Measurements from ENCODE around the gene TBXA2R.

The TBXA2R gene

DNA sequence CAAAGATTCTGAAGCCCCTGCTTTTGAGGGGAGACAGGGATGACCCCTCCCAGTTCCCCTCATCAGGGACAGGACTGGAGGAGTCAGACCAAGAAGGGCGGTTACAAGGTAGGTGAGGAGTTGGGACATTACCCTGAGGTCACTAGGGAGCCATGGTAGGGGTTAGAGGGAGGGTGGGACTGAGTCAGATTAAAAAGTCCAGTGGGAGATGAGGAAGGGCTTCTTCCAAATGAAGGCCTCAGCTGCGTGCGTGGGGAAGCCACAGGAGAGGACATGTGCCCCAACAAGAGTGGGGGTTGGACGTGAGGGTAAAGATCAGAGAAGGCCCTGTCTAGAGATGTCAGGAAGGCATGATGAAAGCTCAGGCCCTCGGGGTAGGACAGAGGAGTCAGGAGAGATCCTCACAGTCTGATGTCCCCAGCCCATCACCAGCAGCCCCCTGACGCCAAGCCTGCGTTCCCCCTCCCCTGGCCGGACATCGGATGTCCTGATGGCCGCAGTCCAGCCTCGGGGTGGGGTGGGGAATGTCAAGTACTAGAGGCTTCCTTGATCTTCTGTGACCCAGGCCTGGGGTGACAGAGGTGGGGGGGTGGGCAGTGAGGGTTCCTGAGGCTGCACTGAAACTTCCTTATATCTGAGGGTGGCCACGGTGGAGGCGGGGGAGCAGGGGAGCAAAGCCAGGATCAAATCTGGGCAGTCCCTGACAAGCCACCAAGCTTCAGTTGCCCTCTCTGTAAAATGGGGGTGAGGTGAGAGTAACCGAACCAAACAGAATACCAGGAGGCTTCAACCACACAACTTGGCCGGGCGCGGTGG, 42.8 kb downstream of the TBXA2R start:
- ChIA-PET CTCF (no interaction called here), POLR2A (no interaction called here)
- TF ChIP-seq TARDBP (IDR thresholded peaks at IDR 0.05), result no peak
- no peak for TF ChIP-seq SUZ12 (IDR thresholded peaks at IDR 0.05)
- TF ChIP-seq L3MBTL2 (conservative IDR thresholded peaks at IDR 0.05), result no peak
- TF ChIP-seq, protein P1, sequence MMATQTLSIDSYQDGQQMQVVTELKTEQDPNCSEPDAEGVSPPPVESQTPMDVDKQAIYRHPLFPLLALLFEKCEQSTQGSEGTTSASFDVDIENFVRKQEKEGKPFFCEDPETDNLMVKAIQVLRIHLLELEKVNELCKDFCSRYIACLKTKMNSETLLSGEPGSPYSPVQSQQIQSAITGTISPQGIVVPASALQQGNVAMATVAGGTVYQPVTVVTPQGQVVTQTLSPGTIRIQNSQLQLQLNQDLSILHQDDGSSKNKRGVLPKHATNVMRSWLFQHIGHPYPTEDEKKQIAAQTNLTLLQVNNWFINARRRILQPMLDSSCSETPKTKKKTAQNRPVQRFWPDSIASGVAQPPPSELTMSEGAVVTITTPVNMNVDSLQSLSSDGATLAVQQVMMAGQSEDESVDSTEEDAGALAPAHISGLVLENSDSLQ (IDR thresholded peaks at IDR 0.05), result no peak
- no peak for TF ChIP-seq BHLHE40 (IDR thresholded peaks at IDR 0.05; ENCODE audit: borderline replicate concordance)
- TF ChIP-seq SP1 (IDR thresholded peaks at IDR 0.05), result no peak
- TF ChIP-seq ZNF384 (IDR thresholded peaks at IDR 0.05), result no peak
- TF ChIP-seq LEF1 (IDR thresholded peaks at IDR 0.05; ENCODE audit: borderline replicate concordance), result no peak
- no peak for TF ChIP-seq NFRKB (IDR thresholded peaks at IDR 0.05)
- TF ChIP-seq ELF4 (IDR thresholded peaks at IDR 0.05), result no peak
- no peak for TF ChIP-seq FOXA1 (IDR thresholded peaks at IDR 0.05)
- no peak for DNase-seq (ENCODE audit: extremely low spot score)

DNA sequence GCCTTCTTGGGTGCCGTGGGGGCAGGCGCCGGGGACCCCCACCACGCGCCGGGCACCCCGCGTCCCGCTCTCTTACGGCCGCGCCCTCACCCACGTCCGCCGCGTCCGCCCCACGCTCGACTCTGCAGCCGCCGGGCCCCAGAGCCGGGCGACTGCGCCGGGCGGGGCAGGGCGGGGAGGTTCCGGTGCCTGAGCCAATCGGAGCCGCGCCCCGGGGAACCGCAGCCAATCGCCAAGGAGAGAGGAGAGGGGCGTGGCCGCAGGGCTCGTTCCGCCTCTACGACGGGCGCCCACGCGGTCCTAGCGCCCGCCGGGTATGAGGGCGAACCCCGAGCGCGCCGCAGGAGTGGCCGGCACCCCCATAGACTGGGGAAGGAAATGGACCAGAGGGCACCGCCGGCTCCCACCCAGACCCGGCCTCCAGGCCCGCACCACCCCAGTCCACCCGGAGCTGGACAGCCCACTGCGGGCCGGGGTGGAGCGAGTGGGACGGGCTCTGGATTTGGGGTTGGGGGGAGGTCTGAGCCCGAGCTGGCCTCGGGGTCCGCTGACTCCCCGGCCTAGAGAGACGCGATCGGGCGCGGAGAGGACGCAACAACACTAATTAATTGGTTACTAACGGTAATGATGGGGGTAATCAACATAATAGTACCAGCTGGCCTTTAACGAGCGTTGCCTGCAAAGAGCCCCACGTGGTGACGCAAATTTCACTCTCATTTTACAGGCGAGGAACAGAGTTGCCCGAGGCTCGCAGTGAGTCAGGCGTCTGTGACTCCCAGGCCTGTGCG, 49.0 kb downstream of the TBXA2R start, which contains the start of gene MFSD12:
TSS of gene MFSD12 (minus strand) at position 126 of the 788 bp plus-strand sequence. CDS start 183 bp downstream, outside the sequence.
- no peak for TF ChIP-seq TARDBP (IDR thresholded peaks at IDR 0.05)
- TF ChIP-seq FOXK2 (IDR thresholded peaks at IDR 0.05), result no peak
- TF ChIP-seq, protein P1 (IDR thresholded peaks at IDR 0.05), result no peak
- no peak for TF ChIP-seq SP1 (IDR thresholded peaks at IDR 0.05)
- peak; percentile 96 for TF ChIP-seq FOXM1 (IDR thresholded peaks at IDR 0.05; ENCODE audit: borderline replicate concordance)
- TF ChIP-seq LEF1 (IDR thresholded peaks at IDR 0.05; ENCODE audit: borderline replicate concordance), result peak; percentile 26; the same call in 1 of the 2 replicates
- TF ChIP-seq SUZ12 (IDR thresholded peaks at IDR 0.05), result no peak
- peak; percentile 71 for TF ChIP-seq L3MBTL2 (conservative IDR thresholded peaks at IDR 0.05)
- TF ChIP-seq CTBP1 (IDR thresholded peaks at IDR 0.05; ENCODE audit: borderline replicate concordance), result no peak
- TF ChIP-seq NFRKB (IDR thresholded peaks at IDR 0.05), result no peak
- no peak for TF ChIP-seq ARNT (IDR thresholded peaks at IDR 0.05)
- POLR2A ChIA-PET, result interaction anchor here (1.0 to 1.8 kb wide), 4 partner anchors 10 to 62 kb away, joined by 3 to 8 read pairs (median 4); partner anchors contain the start of gene GIPC3
- CTCF ChIA-PET, result no interaction called here
- DNase-seq (ENCODE audit: extremely low spot score), result peak; percentile 99

DNA sequence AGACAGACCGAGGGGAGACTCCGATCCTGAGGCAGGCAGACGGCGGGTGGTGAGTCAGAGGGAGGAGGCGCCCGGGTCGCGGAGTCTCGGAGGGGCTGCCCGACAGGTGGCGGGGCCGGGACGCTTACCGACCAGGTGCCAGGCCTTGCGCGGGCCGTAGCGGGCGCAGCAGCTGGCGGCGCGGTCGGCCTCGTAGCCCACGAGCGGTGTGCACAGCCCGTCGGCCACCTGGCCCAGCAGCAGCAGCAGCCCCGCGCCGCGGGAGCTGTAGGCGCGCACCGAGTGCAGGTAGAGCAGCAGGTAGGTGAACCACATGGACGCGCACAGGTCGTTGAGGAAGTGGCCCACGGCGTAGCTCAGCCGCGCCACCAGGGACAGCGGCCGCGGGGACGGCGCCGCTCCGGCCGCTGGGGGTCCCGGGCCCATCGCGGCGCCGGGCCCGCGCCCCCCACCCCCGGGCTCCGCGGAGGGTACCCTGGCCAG, 49.7 kb downstream of the TBXA2R start:
- no peak for DNase-seq (ENCODE audit: extremely low spot score)
- POLR2A ChIA-PET, result interaction anchor here (1.0 to 1.8 kb wide), 5 partner anchors 10 to 606 kb away, joined by 3 to 8 read pairs (median 4); partner anchors contain the start of gene GIPC3

DNA sequence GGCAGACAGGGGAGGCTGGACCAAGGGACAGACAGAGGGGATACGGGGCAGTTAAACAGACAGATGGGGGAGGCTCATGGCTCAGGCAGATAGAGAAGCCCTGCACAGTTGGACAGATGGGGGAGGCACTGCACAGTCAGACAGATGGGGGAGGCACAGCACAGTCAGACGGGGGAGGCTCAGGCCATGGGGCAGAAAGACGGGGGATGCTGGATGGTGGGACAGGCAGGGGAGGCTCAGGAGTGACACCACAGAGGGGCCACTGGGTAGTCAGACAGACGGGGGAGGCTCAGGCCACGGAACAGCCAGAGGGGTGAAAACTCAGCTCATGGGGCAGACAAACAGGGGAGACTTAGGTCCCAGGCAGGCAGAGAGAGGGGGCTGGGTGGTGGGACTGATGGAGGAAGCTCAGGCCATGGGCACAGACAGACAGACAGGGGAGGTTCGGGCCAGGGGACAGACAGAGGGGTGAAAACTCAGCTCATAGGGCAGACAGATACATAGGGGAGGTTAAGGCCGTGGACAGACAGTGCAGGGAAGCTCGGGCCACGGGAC, 50.2 kb downstream of the TBXA2R start:
- POLR2A ChIA-PET, result interaction anchor here (1.1 to 1.8 kb wide), 3 partner anchors 17 to 606 kb away, joined by 3 to 8 read pairs (median 4); partner anchors contain the start of gene GIPC3
- CTCF ChIA-PET, result no interaction called here
- no peak for DNase-seq (ENCODE audit: extremely low spot score)
- TF ChIP-seq BHLHE40 (IDR thresholded peaks at IDR 0.05; ENCODE audit: borderline replicate concordance) (no peak), NFRKB (IDR thresholded peaks at IDR 0.05) (no peak)
- TF ChIP-seq, protein P1 (IDR thresholded peaks at IDR 0.05), result no peak

More for the DNA sequence above, 49.7 kb downstream of the TBXA2R start:
- CTCF ChIA-PET, result no interaction called here
- TF ChIP-seq LEF1 (IDR thresholded peaks at IDR 0.05; ENCODE audit: borderline replicate concordance) (no peak), CTBP1 (IDR thresholded peaks at IDR 0.05; ENCODE audit: borderline replicate concordance) (no peak), ELF4 (IDR thresholded peaks at IDR 0.05) (no peak), ARNT (IDR thresholded peaks at IDR 0.05) (no peak)

DNA sequence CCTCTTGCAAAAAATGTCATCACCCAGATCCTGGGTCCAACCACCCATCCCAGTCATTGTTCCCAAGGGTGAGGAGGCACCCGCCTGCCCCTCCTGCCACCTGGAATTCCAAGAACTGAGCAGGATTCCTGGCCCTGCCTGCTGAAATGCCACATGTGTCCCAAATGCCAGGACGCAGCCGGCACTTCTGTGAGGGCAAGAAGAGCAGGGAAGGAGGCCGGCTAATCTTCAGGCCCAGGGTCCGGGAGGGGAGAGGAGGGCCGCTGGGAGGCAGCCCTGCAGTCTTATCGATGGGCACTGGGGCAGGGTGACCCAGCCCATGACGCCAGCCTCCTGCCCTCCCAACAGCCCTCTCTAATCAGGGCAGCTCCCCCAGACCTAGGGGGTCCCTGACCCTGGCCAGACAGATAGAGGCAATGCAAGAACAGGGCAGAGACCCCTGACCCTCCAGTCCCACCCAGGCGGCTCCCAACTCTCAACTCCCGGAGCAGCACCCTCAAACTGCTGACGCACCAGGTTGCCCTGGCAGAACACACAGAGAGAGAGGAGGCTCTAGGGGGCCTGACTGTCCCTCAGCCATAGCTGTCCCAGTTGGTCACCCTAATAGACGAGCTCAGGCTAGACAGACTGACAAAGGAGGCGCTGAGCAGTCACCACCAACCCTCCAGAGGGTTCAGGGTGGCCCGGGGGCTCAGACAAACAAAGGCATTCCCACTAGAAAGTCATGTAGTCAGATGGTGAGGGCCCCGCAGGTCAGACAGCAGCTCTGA, 50.8 kb downstream of the TBXA2R start:
- no peak for TF ChIP-seq L3MBTL2 (conservative IDR thresholded peaks at IDR 0.05)
- TF ChIP-seq ELF4 (IDR thresholded peaks at IDR 0.05), result no peak
- no peak for TF ChIP-seq ARNT (IDR thresholded peaks at IDR 0.05)
- no peak for TF ChIP-seq BHLHE40 (IDR thresholded peaks at IDR 0.05; ENCODE audit: borderline replicate concordance)
- TF ChIP-seq LEF1 (IDR thresholded peaks at IDR 0.05; ENCODE audit: borderline replicate concordance), result no peak
- no peak for TF ChIP-seq NFRKB (IDR thresholded peaks at IDR 0.05)
- no peak for TF ChIP-seq SP1 (IDR thresholded peaks at IDR 0.05)
- no peak for TF ChIP-seq TARDBP (IDR thresholded peaks at IDR 0.05)
- no peak for TF ChIP-seq CTBP1 (IDR thresholded peaks at IDR 0.05; ENCODE audit: borderline replicate concordance)
- TF ChIP-seq ZNF384 (IDR thresholded peaks at IDR 0.05), result no peak
- no peak for TF ChIP-seq FOXA1 (IDR thresholded peaks at IDR 0.05)
- TF ChIP-seq FOXK2 (IDR thresholded peaks at IDR 0.05), result no peak
- no peak for TF ChIP-seq FOXM1 (IDR thresholded peaks at IDR 0.05; ENCODE audit: borderline replicate concordance)
- POLR2A ChIA-PET, result interaction anchor here (1.1 to 1.5 kb wide), 2 partner anchors 30 to 605 kb away, joined by 3 to 4 read pairs; partner anchors contain the start of gene GIPC3
- CTCF ChIA-PET, result no interaction called here
- no peak for DNase-seq (ENCODE audit: extremely low spot score)

Measured in HEK293T (cell line).